Adrenal gland (tissue), 5 donors: ENCODE results near the gene PTGFRN.

ENCODE experiments used
- CTCF ChIP-seq, 6 experiments: fragments of 450-650 bp in 4 of 6; fragments of 200-600 bp in 2 of 6; sonication (generic) in 1 of 6; IDR thresholded peaks; 1 replicate in 5 of 6; 2 replicates in 1 of 6; pipeline versions ENCODE4 v1.5.1 to v1.8.0; 2016 to 2021; ENCODE audit warnings: antibody characterized with exemption in 6 of 6, mild to moderate bottlenecking in 2 of 6, moderate library complexity in 1 of 6
- POLR2A ChIP-seq, 2 donors: fragments of 450-650 bp; IDR thresholded peaks; one replicate each; pipeline ENCODE4 v1.6.1; 2017; ENCODE audit warnings: antibody characterized with exemption in 2 of 2, mild to moderate bottlenecking in 2 of 2, moderate library complexity in 1 of 2
- donor health status: DM: no; HTN: no; CAD: no.

DNA sequence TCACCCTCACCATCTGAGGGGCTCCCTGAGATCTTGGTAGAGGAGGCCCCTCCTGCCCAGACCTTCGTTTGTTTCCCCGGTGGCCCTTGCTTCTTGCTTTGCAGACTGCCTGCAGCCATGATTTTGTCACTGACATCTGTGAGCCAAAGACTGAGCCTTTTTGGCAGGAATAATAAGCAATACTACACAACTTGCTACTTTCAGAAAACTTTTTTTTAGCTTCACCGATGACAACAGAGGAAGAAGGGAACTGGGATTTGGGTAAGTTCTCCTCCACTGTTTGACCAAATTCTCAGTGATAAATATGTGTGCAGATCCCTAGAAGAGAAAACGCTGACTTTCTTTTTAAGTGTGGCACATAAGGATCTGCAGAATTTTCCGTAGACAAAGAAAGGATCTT is 80.1 kb downstream of the PTGFRN start:
- TF ChIP-seq CTCF (IDR thresholded peaks at IDR 0.05) (no peak), POLR2A (IDR thresholded peaks at IDR 0.05) (no peak)
